ENCODE results near the gene EPB41L5. TPM values are rescaled to one million over a fixed set of nuclear protein-coding genes. Genes with fewer than 3 reads are reported as not detected.

EPB41L5 gene
- total and polyA plus RNA-seq, 10 donors = 0.97 to 10.5 (median 8.5) TPM

DNA sequence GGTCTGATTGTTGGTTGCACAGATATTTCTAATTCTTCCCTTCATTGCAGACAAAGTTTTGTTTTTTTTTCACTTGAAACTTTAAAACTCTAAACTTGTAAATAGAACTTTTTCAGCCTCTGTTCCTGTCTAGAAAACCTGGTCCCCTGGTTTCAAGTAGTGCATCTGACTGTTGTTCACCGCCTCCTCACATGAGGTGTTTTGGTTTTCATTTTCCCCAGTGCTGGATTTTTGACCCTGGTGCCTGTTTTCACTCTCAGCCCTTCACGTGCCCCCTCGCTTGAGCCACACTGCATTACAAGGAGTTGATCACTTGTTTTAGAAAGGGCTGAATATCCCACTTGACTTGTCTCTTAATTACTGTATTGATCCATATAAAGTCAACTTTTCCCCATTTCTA is 110.2 kb downstream of the EPB41L5 start:
- H3K9me3 ChIP-seq = peaks cover 0 to 12% (median 0%) of the 10 kb centered on the region in 8 donors
- 87 to 98% (median 91%) methylated on average over 3 of the region's 3 CpGs for WGBS, 5 donors
- no peak for DNase-seq
- TF ChIP-seq POLR2A (IDR thresholded peaks at IDR 0.05) (no peak), POLR2AphosphoS5 (IDR thresholded peaks at IDR 0.05) (no peak)
- TF ChIP-seq, protein P1, sequence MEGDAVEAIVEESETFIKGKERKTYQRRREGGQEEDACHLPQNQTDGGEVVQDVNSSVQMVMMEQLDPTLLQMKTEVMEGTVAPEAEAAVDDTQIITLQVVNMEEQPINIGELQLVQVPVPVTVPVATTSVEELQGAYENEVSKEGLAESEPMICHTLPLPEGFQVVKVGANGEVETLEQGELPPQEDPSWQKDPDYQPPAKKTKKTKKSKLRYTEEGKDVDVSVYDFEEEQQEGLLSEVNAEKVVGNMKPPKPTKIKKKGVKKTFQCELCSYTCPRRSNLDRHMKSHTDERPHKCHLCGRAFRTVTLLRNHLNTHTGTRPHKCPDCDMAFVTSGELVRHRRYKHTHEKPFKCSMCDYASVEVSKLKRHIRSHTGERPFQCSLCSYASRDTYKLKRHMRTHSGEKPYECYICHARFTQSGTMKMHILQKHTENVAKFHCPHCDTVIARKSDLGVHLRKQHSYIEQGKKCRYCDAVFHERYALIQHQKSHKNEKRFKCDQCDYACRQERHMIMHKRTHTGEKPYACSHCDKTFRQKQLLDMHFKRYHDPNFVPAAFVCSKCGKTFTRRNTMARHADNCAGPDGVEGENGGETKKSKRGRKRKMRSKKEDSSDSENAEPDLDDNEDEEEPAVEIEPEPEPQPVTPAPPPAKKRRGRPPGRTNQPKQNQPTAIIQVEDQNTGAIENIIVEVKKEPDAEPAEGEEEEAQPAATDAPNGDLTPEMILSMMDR (IDR thresholded peaks at IDR 0.05 in 8 of 11, conservative IDR thresholded peaks at IDR 0.05 in 3 of 11) = no peak
- H3K27me3 ChIP-seq (replicated peaks in 1 of 7) = no peaks in the 10 kb centered on the region
- H3K27ac ChIP-seq = no peak overlapping the region
- intact Hi-C loops (cut with DNase I; ENCODE audit: low total_unique reads) = no loop called here
- H3K36me3 ChIP-seq = peaks cover 0 to 7% (median 0%) of the 10 kb centered on the region in 6 donors
- H3K4me3 ChIP-seq = no peak overlapping the region
- H3K4me1 ChIP-seq = no peaks in the 10 kb centered on the region

DNA sequence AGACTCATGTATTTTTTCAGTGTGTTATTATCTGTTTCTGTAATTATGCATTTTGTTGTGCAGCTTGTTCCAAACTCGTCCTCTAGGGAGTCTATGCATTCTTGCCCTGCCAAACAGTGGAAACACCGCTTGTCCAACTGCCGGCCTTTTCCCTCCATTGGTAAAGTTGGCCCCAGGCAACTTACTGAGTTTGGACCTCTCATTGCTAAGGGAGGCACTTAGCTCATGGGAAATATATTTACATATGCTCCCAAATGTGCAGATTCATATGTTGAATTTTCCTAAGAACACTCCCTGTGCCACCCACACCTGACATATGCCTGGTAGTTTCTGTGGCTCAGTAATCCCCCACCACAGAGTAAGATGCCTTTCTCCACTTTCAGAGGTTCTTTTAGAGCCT is 112.3 kb downstream of the EPB41L5 start:
- intact Hi-C loops (cut with DNase I; ENCODE audit: low total_unique reads) = no loop called here
- no peak overlapping the region for H3K27ac ChIP-seq
- WGBS, 5 donors = 91 to 95% (median 93%) methylated on average over 3 of the region's 3 CpGs
- H3K4me3 ChIP-seq = no peak overlapping the region
- H3K9me3 ChIP-seq = peaks cover 0 to 6% (median 0%) of the 10 kb centered on the region in 8 donors
- H3K36me3 ChIP-seq = no peaks in the 10 kb centered on the region
- no peaks in the 10 kb centered on the region for H3K4me1 ChIP-seq
- no peak for DNase-seq
- H3K27me3 ChIP-seq (replicated peaks in 1 of 7) = no peaks in the 10 kb centered on the region
- TF ChIP-seq POLR2A (IDR thresholded peaks at IDR 0.05) (no peak), POLR2AphosphoS5 (IDR thresholded peaks at IDR 0.05) (no peak)
- TF ChIP-seq, protein P1 (IDR thresholded peaks at IDR 0.05 in 8 of 11, conservative IDR thresholded peaks at IDR 0.05 in 3 of 11) = no peak

DNA sequence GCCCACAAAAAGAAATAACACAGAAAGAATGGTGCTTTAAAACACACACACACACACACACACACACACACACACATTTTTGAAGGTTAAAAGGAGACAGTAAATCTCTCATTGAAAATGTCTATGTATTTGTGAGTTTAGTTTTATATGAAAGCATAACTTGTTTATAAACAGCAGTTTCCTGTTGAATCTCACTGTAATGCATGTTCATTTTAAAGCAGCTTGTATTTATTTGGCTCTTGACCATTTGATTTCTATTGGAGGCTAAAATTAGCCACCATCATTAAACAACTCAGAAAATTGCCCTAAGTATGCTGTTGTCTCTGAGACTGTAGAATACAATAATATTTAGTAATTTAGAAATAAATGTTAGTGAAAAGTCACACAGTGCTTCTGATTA is 115.3 kb downstream of the EPB41L5 start:
- intact Hi-C loops (cut with DNase I; ENCODE audit: low total_unique reads) = no loop called here
- DNase-seq = no peak
- Histone ChIP-seq H3K27ac (no peak overlapping the region), H3K4me1 (no peaks in the 10 kb centered on the region), H3K36me3 (peaks cover 0 to 9% (median under 1%) of the 10 kb centered on the region in 6 donors), H3K4me3 (no peak overlapping the region), H3K27me3 (replicated peaks in 1 of 7) (no peaks in the 10 kb centered on the region), H3K9me3 (no peaks in the 10 kb centered on the region)
- TF ChIP-seq POLR2A (IDR thresholded peaks at IDR 0.05) (no peak), POLR2AphosphoS5 (IDR thresholded peaks at IDR 0.05) (no peak)
- TF ChIP-seq, protein P1 (IDR thresholded peaks at IDR 0.05 in 8 of 11, conservative IDR thresholded peaks at IDR 0.05 in 3 of 11) = no peak

DNA sequence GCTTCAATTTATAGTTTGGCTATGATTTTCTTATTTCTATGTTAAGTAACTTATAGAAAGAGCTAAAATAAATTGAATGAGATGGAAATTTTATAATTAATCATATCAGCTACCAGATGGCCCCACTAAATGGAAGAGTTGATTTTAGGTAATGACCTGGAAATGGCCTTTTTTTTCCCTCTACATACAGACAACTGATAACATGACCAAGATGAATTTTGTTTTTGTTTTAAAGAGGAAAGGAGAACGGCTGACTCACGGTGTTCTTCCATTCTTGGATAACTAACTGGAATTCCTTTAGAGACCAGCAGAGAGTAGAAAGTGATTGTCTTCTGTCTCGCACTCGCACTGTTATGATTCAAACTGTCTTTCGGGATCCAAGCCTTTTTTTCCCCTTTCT is 119.3 kb downstream of the EPB41L5 start:
- 76 to 90% (median 84%) methylated on average over 5 of the region's 5 CpGs for WGBS, 5 donors
- peaks cover 0 to 26% (median 2%) of the 10 kb centered on the region in 6 donors for H3K36me3 ChIP-seq
- intact Hi-C loops (cut with DNase I; ENCODE audit: low total_unique reads) = no loop called here

More for the DNA sequence above, 119.3 kb downstream of the EPB41L5 start:
- no peaks in the 10 kb centered on the region for H3K27me3 ChIP-seq (replicated peaks in 1 of 7)
- no peak overlapping the region for H3K4me3 ChIP-seq
- H3K9me3 ChIP-seq = peaks cover 0 to 16% (median 4%) of the 10 kb centered on the region in 8 donors
- H3K4me1 ChIP-seq = no peaks in the 10 kb centered on the region
- TF ChIP-seq POLR2AphosphoS5 (IDR thresholded peaks at IDR 0.05) = no peak
- TF ChIP-seq, protein P1 (IDR thresholded peaks at IDR 0.05 in 8 of 11, conservative IDR thresholded peaks at IDR 0.05 in 3 of 11) = no peak
- no peak for TF ChIP-seq POLR2A (IDR thresholded peaks at IDR 0.05)
- H3K27ac ChIP-seq = no peak overlapping the region
- no peak for DNase-seq

Data from spleen (tissue), 11 donors.